GM12875 (cell line): ENCODE measurements around the gene DRC7.

Experiments used
- H3K4me3 ChIP-seq: one replicate; pipeline ENCODE4 v1.5.1; 2011; ENCODE audit warnings: low read depth, low read length, control low read depth
- CTCF ChIP-seq: IDR thresholded peaks from 2 replicates; pipeline ENCODE4 v1.5.1; 2011; ENCODE audit warnings: low read depth, mild to moderate bottlenecking, control low read depth, inconsistent platforms, low read length, moderate library complexity, borderline replicate concordance; ENCODE audit not compliant: insufficient read depth

Gene DRC7

GRCh38 chr16:57738844-57739243 is 44.2 kb downstream of the DRC7 start:
- no peak for TF ChIP-seq CTCF
- no peak overlapping the region for H3K4me3 ChIP-seq

GRCh38 chr16:57739756-57740422 is 45.3 kb downstream of the DRC7 start:
- no peak overlapping the region for H3K4me3 ChIP-seq
- TF ChIP-seq CTCF, result no peak

- no peak overlapping the region for H3K4me3 ChIP-seq
- no peak for TF ChIP-seq CTCF
Observed at GRCh38 chr16:57740423-57741071, 45.9 kb downstream of the DRC7 start.

GRCh38 chr16:57741660-57742191 is 47.1 kb downstream of the DRC7 start:
- TF ChIP-seq CTCF, result no peak
- no peak overlapping the region for H3K4me3 ChIP-seq

- TF ChIP-seq CTCF, result no peak
- no peak overlapping the region for H3K4me3 ChIP-seq
Observed at GRCh38 chr16:57742543-57742942, 47.9 kb downstream of the DRC7 start.

GRCh38 chr16:57743458-57743857 is 48.9 kb downstream of the DRC7 start:
- no peak for TF ChIP-seq CTCF
- H3K4me3 ChIP-seq, result no peak overlapping the region

GRCh38 chr16:57743886-57744641 is 49.5 kb downstream of the DRC7 start:
- no peak overlapping the region for H3K4me3 ChIP-seq
- no peak for TF ChIP-seq CTCF
